Measurements from ENCODE around the gene CFAP99.
"Not testable (repeated sequence)": the region's sequence is repeated elsewhere in the genome, so short reads cannot be mapped to it uniquely, and the experiment has no call there.

Gene CFAP99

GRCh38 chr4:2449051-2449450 lies 30.3 kb downstream of the CFAP99 start:
- DNase-seq (ENCODE audit: low spot score): no peak

- no peak for DNase-seq (ENCODE audit: low spot score)
Measured at GRCh38 chr4:2449511-2450392, 31.0 kb downstream of the CFAP99 start.

GRCh38 chr4:2450394-2451035 lies 31.8 kb downstream of the CFAP99 start:
- no peak for DNase-seq (ENCODE audit: low spot score)

GRCh38 chr4:2451036-2451520 lies 32.3 kb downstream of the CFAP99 start:
- no peak for DNase-seq (ENCODE audit: low spot score)

- no peak for DNase-seq (ENCODE audit: low spot score)
Measured at GRCh38 chr4:2451821-2452785, 33.3 kb downstream of the CFAP99 start.

GRCh38 chr4:2457481-2458295 lies 38.9 kb downstream of the CFAP99 start:
- DNase-seq (ENCODE audit: low spot score): no peak

- no peak for DNase-seq (ENCODE audit: low spot score)
Measured at GRCh38 chr4:2458546-2459491, 40.1 kb downstream of the CFAP99 start.

GRCh38 chr4:2459589-2460349 lies 41.0 kb downstream of the CFAP99 start:
- DNase-seq (ENCODE audit: low spot score): no peak

- DNase-seq (ENCODE audit: low spot score): no peak
Measured at GRCh38 chr4:2461246-2461960, 42.6 kb downstream of the CFAP99 start.

- DNase-seq (ENCODE audit: low spot score): peak; percentile 87
Measured at GRCh38 chr4:2462218-2462991, 43.6 kb downstream of the CFAP99 start.

- no peak for DNase-seq (ENCODE audit: low spot score)
Measured at GRCh38 chr4:2462992-2463762, 44.4 kb downstream of the CFAP99 start.

- DNase-seq (ENCODE audit: low spot score): no peak
Measured at GRCh38 chr4:2465032-2465431, 46.3 kb downstream of the CFAP99 start.

- DNase-seq (ENCODE audit: low spot score): not testable (repeated sequence)
Measured at GRCh38 chr4:2465544-2465943, 46.8 kb downstream of the CFAP99 start.

GRCh38 chr4:2468456-2469191 lies 49.9 kb downstream of the CFAP99 start, which contains the start of gene RNF4:
Gene RNF4, plus strand, starts transcription at chr4:2469106. Its CDS starts 21,388 bp downstream, at chr4:2490494.
- DNase-seq (ENCODE audit: low spot score): peak; percentile 96

GRCh38 chr4:2469192-2469984 lies 50.6 kb downstream of the CFAP99 start:
- DNase-seq (ENCODE audit: low spot score): no peak
